Hematopoietic multipotent progenitor cell (in vitro differentiated cells): Measurements from ENCODE around the gene DIABLO. TPM values are rescaled to one million over a fixed set of nuclear protein-coding genes. Genes with fewer than 3 reads are reported as not detected.
"Not testable (repeated sequence)": the region's sequence is repeated elsewhere in the genome, so short reads cannot be mapped to it uniquely, and the experiment has no call there.

ENCODE experiments used
- DNase-seq, 3 donors: peaks; one replicate each; pipeline ENCODE4 v3.0.0-alpha.2; 2011 to 2015; ENCODE audit warnings: low read depth in 2 of 3, low spot score in 2 of 3
- total RNA-seq: library from RNA; depleted of rRNA; stranded (reverse); fragments of >200 nt; gene quantifications from one replicate; pipeline ENCODE4 v1.2.3, GENCODE V29; 2012

DIABLO gene
- 86.7 TPM for total RNA-seq

DNA sequence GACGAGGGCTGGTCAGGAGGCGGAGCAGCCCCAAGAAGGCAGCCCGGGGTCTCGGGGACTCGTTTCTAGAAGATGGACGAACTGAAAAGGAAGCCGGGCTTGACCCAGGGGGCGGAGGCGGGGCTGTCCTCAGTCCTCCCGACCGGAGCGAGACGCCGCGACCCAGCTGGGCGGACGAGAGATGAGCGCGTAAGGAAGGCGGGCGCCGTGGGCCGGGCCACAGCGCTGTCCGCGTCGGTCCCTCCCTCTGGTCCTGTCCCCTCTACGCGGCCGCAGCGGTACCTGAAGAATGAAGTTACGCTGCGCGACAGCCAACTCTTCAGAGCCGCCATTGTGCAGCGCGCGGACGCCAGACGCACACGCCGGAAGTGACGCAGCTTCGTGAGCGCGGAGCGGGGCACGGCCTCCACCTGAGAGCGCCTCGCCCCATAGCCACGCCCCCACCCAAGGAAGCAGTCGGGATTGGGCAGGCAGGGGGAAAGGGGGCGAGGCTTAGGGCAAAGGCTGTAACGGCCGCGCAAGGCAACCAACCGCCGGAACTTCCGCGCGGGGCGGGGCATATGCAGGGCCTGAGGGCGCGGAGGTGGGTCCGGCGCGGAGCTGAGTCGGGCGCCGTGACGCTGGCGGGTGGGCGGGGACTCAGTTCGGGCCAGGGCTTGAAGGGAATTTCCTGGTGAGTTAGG lies at the start of gene DIABLO:
Gene DIABLO, minus strand, starts transcription at position 370 of the 683 bp plus-strand sequence. Its CDS starts 38 bp downstream, at position 332.
- peak; percentile 99 to 100 (median 100) for DNase-seq

GRCh38 chr12:122275459-122275858 lies 49.6 kb upstream of the DIABLO start:
- DNase-seq: no peak

DNA sequence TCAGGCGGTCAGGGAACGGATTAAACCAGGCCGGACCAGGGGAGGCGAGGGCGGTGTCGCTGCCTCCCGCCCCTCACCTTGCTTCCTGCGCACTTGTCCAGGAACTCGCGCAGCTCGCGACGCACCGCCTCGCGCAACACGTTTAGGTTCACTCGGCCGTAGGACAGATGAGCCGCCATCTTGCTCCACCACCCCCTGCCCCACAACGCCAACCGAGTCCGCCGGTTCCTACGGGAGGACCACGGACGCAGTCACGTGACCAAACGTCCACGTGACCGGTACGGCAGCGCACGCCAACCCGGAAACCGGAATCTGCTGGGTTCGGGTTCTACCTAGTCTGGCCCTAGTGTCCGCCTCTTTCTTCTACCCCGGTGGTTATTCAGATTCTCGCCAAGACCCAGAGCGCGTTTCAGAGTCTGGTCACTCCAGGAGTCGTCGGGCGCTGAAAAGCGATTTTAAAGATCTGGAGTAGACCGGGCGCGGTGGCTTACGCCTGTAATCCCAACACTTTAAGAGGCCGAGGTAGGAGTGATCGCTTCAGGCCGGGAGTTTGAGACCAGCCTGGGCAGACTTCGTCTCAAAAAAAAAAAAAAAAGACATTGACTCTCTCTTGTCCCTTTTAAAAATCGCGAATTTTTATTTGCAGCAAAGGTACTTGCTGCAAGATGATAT lies 40.5 kb upstream of the DIABLO start, which contains the start of gene VPS33A:
Gene VPS33A, minus strand, starts transcription at position 265 of the 672 bp plus-strand sequence. Its CDS starts 86 bp downstream, at position 179.
- DNase-seq: peak; percentile 94 to 97 (median 95)

GRCh38 chr12:122265886-122266229 lies 40.0 kb upstream of the DIABLO start:
- no peak for DNase-seq

- peak; percentile 5 to 41 (median 31) for DNase-seq
Observed at GRCh38 chr12:122265476-122265875, 39.6 kb upstream of the DIABLO start.

- DNase-seq: not testable (repeated sequence)
Observed at GRCh38 chr12:122260735-122261134, 34.9 kb upstream of the DIABLO start.

DNA sequence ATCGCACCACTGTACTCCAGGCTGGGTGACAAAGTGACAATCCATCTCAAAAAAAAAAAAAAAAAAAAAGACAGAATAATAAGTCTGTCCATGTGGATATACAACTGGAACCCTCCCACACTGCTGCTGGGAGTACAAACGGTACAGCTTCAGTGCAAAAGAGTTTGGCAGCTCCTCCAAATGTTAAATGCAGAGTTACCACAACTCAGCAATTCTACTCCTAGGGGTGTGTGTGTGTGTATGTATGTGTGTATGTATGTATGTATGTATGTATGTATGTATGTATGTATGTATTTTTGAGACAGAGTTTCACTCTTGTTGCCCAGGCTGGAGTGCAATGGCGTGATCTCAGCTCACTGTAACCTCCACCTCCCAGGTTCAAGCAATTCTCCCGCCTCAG lies 33.1 kb upstream of the DIABLO start:
- DNase-seq: not testable (repeated sequence)

GRCh38 chr12:122258462-122258861 lies 32.6 kb upstream of the DIABLO start:
- not testable (repeated sequence) for DNase-seq

- no peak for DNase-seq
Observed at GRCh38 chr12:122250536-122250935, 24.7 kb upstream of the DIABLO start.

- no peak for DNase-seq
Observed at GRCh38 chr12:122250047-122250446, 24.2 kb upstream of the DIABLO start.

DNA sequence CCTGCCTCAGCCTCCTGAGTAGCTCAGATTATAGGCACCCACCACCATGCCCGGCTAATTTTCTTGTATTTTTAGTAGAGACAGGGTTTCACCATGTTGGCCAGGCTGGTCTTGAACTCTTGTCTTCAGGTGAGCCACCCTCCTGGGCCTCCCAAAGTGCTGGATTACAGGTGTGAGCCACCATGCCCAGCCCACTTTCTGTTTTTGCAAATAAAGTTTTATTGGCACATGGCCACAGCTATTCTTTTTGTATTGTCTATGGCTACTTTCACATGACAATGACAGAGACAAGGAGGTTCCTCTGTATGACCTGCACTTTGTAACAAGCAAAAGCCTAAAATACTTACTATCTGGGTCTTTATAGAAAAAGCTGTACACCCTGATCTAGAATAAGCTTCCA lies 19.7 kb upstream of the DIABLO start:
- DNase-seq: no peak

- DNase-seq: no peak
Observed at GRCh38 chr12:122244565-122245371, 18.9 kb upstream of the DIABLO start.

- no peak for DNase-seq
Observed at GRCh38 chr12:122243965-122244364, 18.1 kb upstream of the DIABLO start.

GRCh38 chr12:122238861-122239260 lies 13.0 kb upstream of the DIABLO start:
- DNase-seq: no peak

DNA sequence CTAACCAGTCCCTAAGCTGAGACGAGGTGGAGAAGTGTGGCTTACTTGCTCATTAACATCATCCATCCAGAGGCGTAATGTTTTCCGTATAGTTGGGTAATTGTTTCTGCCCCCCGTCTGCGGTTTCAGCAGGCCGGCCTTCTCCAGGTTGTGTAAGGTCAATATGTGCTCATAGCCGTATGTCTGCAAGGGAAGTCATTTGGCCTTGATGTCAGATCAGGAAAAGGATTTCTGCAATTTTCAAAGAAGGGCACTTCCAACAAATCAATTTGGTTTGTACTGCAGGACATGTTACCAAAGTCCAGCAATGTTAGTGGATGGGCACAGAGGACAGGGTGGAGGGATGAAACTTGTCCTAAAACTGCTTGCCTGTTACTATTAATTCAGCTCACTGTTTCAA lies 9.9 kb upstream of the DIABLO start:
- no peak for DNase-seq

DNA sequence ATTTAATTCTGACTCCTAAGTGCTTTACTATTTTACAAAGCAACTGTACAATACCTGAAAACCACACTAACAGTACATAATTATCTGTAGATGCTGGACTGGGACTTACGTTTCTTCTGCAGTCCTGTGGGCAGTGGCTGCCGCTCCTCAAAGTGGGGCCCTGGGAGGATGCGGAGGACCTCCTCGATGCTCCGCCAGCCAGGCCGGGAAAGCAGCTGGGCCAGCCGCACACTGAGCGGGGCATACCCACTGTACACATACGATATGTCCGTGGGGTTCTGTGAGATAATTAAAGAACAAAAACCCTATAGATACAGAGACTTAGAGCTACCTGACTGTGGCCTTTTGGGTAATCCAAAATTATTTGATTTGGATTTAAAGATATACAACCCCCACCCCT lies 6.8 kb upstream of the DIABLO start:
- DNase-seq: no peak

GRCh38 chr12:122230798-122231197 lies 4.9 kb upstream of the DIABLO start:
- no peak for DNase-seq

- no peak for DNase-seq
Observed at GRCh38 chr12:122228092-122228491, 2.2 kb upstream of the DIABLO start.

DNA sequence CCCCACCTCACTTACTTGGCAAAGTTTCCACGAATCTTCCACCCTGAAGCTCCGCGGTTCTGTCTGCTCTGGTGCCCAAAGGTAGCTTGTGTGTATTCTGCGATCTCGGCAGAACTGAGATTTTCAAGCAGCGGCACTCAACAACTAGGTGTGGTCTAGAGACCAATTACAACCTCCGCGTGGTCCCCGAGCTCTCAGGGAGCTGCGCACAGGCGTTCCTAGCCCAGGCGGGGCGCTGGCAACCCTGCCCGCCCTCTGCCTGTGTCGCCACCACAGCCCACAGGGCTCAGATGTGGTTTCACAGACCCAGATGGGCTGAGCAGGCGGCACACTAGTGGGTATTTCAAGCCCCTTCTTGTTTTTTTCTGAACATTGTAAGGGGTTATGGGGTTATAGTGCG lies 1.5 kb upstream of the DIABLO start:
- no peak for DNase-seq

GRCh38 chr12:122226366-122227125 lies 694 bp upstream of the DIABLO start:
- no peak for DNase-seq

DNA sequence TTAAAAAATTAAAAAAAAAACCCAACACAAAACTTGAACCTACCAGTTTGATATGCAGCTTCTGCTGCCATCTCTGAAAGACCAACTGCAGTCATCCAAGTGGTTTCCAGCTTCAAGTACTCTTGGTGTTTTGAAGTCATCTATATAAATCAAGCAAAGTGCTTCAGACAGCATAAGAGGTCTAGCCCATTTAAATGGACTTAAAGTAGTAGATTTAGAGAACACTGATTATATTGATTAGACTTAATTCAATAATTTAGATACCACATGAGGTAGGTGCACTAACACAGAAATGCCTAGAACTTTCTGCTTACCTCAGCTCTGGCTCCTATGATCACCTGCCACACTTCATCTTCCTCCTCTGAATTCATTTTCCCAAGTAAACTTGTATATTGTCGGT lies 9.4 kb downstream of the DIABLO start:
- DNase-seq: no peak
